SH-SY5Y (cell line): Measurements from ENCODE around the gene PSD.

ENCODE experiments used
- GATA2 ChIP-seq: IDR thresholded peaks from 2 replicates; pipeline ENCODE4 v1.6.1; 2011; ENCODE audit warnings: mild to moderate bottlenecking, low read depth, low read length
- GATA3 ChIP-seq: IDR thresholded peaks from 2 replicates; pipeline ENCODE4 v1.6.1; 2011; ENCODE audit warnings: low read depth, mild to moderate bottlenecking, low read length, moderate library complexity

DNA sequence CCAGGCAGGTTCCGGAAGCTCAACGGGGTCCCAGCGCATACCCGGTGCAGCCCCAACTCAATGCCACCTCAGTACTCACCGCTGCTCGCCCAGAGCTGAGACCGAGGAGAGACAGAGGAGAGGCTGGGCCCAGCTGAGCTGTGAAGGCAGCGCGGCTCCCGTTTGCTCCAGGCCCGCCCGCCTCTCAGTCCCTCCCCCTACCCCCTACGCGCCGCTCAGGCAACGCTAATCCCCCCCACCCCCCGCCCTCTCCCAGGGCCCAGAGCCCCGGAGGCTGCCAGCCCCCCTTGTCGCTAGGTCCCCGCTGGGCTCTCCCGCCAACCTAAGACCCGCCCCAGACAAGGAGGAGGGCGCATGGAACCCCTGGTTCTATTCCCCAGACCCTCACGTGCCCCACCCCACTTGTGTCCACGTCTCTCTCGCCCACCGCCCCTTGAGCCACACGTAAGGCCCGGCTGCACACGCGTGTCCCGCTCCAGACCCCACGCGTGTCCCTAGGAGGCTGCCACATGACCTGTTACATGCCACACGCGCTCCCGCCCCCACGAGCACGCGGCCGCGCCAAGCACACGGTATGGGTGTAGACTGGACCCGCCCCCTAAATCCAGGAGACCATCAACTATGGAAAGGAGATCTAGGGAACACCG lies at the start of gene PSD:
- TF ChIP-seq GATA3 (no peak), GATA2 (no peak)
